SKM-1 (cell line): ENCODE measurements around the gene FNIP1.
"Not testable (repeated sequence)": the region's sequence is repeated elsewhere in the genome, so short reads cannot be mapped to it uniquely, and the experiment has no call there.

Source experiments
- DNase-seq: peaks from one replicate; lab custom pipeline; 2025; ENCODE audit not compliant: unreplicated experiment; lab: John Stamatoyannopoulos, UW

FNIP1 gene

DNA sequence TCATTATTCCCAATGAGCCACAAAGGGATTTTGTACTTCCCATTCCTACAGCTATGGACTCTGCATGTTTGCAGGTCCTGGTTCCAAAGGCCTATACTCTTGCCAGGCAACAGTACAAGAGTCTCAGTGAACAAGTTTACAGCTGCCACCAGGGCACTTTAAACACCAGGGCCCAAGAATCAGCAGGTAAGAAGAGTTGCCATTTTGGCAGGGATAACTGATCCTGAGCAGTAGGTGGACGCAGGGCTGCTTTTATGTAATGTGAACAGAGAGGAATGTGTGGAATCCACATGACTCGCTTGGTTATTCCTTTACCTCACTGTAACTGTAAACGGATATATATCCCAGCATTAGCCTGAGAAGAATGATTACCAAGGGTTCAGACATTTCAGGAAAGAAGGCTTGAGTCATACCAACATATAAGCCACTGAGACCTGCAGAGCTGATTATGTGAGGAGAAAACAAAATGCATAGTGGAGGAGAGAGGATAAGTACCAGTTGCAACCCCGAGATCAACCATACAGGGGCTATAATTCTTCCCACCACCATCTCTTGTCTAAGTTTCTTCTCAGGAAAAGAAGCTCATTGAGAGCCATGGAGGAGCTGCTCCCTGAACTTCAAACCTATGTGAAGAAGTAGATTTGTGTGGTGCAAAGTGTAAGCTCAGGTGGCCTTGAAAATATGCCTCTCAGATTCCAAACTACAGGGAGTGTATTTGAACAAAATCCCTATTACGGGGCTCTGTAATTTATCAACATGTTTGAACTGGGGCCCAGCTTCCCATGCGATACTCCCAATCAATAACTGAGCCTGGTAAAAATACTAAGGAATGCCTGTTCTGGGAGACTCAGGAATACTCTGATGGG lies 186.4 kb downstream of the FNIP1 start:
- DNase-seq, result no peak

DNA sequence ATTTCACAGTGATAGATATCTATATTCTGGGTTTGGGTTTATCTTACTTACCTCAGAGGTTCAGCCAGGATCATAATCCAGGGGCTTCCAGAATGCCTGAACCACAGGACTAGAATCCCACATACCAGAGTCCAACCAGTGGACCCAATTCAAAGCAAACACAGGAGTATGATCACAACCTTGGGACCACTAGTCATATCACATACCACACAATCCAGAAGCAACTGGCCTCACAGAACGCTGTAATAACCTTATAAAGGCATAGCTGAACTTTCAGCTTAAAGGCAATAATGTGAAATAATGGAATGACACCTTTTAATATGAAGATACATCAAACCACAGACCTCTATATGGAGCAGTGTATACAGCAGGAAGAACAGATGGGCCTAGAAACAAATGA lies 187.0 kb downstream of the FNIP1 start:
- DNase-seq, result no peak

DNA sequence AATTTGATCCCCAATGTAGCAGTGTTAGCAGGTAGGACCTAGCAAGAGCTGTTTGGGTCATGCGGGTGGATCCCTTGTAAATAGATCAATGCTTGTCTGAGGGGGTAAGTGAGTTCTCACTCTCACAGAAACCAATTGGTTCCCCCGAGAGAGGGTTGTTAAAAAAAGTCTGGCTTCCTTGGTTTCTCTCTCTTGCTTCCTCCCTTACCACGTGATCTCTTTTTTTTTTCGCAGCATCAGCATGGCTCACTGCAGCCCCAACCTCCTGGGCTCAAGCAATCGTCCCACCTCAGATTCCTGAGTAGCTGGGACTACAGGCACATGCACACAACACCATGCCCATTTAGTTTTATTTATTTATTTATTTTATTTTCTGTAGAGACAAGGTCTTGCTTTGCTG lies 188.2 kb downstream of the FNIP1 start:
- DNase-seq, result no peak

- no peak for DNase-seq
Measured at GRCh38 chr5:131607903-131608540, 188.8 kb downstream of the FNIP1 start.

DNA sequence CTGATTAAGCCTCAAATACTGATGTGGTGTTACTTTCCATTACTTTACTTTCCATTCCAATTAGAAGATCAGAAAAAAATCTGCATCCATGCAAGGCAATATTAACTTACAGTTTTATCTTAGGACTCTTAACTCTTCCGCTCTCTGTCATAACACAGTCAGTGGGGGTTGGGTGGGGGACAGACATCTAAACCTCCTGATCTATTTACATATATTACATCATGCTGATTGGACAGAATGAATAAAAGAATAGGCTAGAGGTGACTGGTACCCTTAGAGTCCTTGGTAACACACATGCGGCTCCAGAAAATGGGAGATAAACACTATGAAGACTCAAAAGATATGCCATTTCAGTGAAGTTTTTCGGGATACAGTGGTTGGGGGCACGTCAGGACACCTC lies 189.4 kb downstream of the FNIP1 start:
- no peak for DNase-seq

DNA sequence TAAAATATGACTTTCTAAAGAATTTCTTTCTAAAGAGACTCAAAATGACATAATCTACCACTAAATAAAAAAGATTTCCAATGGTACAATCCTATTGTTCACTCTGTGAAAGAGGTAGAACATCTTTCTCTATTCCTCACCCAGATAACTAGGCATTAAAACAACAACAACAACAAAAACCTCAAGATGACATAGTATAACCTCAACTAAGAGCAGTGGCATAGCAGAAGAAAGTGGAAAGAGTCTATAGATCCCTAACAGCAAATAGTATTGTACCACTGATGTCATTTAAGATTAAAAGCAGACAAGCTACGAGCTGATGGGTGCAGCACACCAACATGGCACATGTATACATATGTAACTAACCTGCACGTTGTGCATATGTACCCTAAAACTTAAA lies 191.7 kb downstream of the FNIP1 start:
- no peak for DNase-seq

- DNase-seq, result no peak
Measured at GRCh38 chr5:131595088-131596033, 201.5 kb downstream of the FNIP1 start.

DNA sequence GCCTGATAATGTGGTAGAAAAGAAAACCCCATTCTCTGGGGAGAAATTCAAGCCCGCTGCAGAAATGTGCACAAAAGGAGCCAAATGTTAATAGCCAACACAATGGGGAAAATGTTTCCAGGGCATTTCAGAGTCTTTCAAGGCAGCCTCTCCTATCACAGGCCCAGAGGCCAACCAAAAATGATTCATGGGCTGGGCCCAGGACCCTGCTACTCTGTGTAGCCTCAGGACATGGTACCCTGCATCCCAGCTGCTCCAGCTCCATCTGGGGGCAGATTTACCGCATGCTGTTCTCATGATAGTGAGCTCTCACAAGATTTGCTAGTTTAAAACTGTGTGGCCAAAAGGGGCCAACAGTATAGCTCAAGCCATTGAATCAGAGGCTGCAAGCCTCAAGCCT lies 202.9 kb downstream of the FNIP1 start:
- no peak for DNase-seq

GRCh38 chr5:131593436-131593835 lies 203.4 kb downstream of the FNIP1 start:
- not testable (repeated sequence) for DNase-seq
